Activated T-helper 1 cell treated with anti-CD3 and anti-CD28 coated beads, Interleukin-12 subunit alpha, Interleukin-12 subunit beta, Interleukin-2, Interleukin-4 antibody, amounts not matched to agents 30 ng/mL and 10 ng/mL and 1 ng/mL, durations not matched to agents 14 hours and 24 hours and 36 hours (primary cell): Measurements from ENCODE around the gene TGFBRAP1. TPM values are rescaled to one million over a fixed set of nuclear protein-coding genes. Genes with fewer than 3 reads are reported as not detected.

Experiments used
- DNase-seq: peaks from one replicate; pipeline ENCODE4 v3.0.0; 2021; ENCODE audit warnings: low spot score
- H3K27ac Mint-ChIP-seq: one replicate; pipeline ENCODE4 v1.8.0; 2021; ENCODE audit warnings: mild to moderate bottlenecking, mixed read lengths
- H3K27me3 Mint-ChIP-seq: one replicate; pipeline ENCODE4 v1.8.0; 2022; ENCODE audit warnings: mild to moderate bottlenecking, moderate library complexity, mixed read lengths; ENCODE audit not compliant: insufficient read depth
- H3K36me3 Mint-ChIP-seq: one replicate; pipeline ENCODE4 v1.8.0; 2021; ENCODE audit warnings: low read depth, mixed read lengths
- H3K4me1 Mint-ChIP-seq: one replicate; pipeline ENCODE4 v1.8.0; 2021; ENCODE audit warnings: low read depth, mixed read lengths
- H3K4me3 Mint-ChIP-seq: one replicate; pipeline ENCODE4 v1.8.0; 2021; ENCODE audit warnings: mild to moderate bottlenecking, moderate library complexity, mixed read lengths
- H3K9me3 Mint-ChIP-seq: one replicate; pipeline ENCODE4 v1.8.0; 2021; ENCODE audit warnings: mixed read lengths
- intact Hi-C: fragments of 100-400 bp; cut with micrococcal nuclease; formaldehyde crosslinking; loops from one replicate; pipeline ENCODE4 v1.15.1; 2024
- total RNA-seq: library from RNA; stranded (reverse); gene quantifications from 2 replicates; pipeline ENCODE4 v1.2.3, GENCODE V29; 2022

Gene TGFBRAP1
- total RNA-seq, 1 donor from 2014 or later: 23.1 TPM

DNA sequence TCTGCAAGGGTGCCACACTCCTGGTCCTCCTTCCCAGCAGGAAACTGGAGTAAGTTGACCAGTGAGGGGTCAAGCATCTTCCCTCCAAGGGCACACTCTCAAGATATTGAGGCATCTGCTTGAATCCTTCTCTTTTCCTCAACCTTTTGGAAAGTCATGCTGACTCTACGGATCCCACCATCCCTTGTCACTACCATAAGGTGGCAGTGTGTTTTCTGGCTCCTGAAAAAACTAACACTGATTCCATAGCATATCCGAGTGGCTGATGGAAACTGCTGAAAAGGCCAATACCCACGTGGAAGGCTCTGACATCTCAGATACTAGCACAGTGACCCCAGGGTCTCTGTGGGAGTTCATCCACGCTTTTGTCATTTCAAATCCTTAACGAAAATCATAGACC, 50.9 kb downstream of the TGFBRAP1 start:
- no peak overlapping the region for H3K27ac Mint-ChIP-seq
- H3K36me3 Mint-ChIP-seq: peaks cover 27% of the 10 kb centered on the region
- no peaks in the 10 kb centered on the region for H3K9me3 Mint-ChIP-seq
- H3K27me3 Mint-ChIP-seq: no peaks in the 10 kb centered on the region
- no peaks in the 10 kb centered on the region for H3K4me1 Mint-ChIP-seq
- intact Hi-C loops: no loop called here
- no peak for DNase-seq
- H3K4me3 Mint-ChIP-seq: no peak overlapping the region

DNA sequence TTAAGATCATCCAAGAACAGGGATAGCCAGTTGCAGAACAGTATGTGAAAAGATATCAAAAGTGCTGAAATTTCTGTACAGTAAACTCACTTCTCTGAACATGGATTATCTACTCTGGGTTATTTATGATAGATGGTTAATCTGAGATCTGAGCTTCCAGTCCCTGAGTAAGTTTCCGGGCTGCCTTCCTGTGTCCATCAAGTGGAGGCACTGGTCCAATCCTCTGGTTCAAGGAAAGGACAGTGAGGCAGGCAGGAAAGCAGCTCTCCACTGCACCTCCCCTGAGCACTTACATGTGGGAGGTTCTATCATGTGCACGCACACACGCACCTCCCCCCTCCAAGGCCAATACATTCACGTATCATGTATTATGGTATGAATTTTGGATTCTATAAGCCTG, 55.5 kb downstream of the TGFBRAP1 start:
- H3K27ac Mint-ChIP-seq: no peak overlapping the region
- H3K9me3 Mint-ChIP-seq: no peaks in the 10 kb centered on the region
- intact Hi-C loops: no loop called here
- peaks cover 37% of the 10 kb centered on the region for H3K36me3 Mint-ChIP-seq
- no peaks in the 10 kb centered on the region for H3K4me1 Mint-ChIP-seq
- no peak for DNase-seq
- no peaks in the 10 kb centered on the region for H3K27me3 Mint-ChIP-seq
- H3K4me3 Mint-ChIP-seq: no peak overlapping the region

DNA sequence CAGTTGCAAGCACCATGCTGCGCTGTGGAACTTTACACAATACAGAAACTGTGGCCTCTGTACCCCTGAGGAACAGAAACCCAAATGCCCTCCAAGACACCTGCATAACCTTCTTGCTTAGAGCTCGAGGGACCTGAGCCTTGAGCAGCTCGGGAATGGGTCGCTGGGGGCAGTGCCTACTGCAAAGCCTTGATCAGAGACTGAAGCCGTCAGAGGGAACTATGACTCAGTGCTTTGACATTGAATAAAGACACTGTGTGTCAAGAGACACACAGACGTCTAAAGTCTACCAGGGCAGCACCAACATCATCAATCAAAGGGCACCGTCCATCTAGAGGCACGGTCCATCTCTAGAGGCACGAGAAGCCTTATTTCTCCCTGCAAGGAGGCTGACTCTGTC, 57.4 kb downstream of the TGFBRAP1 start:
- no peak for DNase-seq
- no peaks in the 10 kb centered on the region for H3K9me3 Mint-ChIP-seq
- H3K4me1 Mint-ChIP-seq: no peaks in the 10 kb centered on the region
- intact Hi-C loops: no loop called here
- H3K36me3 Mint-ChIP-seq: peaks cover 39% of the 10 kb centered on the region
- no peak overlapping the region for H3K4me3 Mint-ChIP-seq
- H3K27me3 Mint-ChIP-seq: no peaks in the 10 kb centered on the region
- H3K27ac Mint-ChIP-seq: no peak overlapping the region

DNA sequence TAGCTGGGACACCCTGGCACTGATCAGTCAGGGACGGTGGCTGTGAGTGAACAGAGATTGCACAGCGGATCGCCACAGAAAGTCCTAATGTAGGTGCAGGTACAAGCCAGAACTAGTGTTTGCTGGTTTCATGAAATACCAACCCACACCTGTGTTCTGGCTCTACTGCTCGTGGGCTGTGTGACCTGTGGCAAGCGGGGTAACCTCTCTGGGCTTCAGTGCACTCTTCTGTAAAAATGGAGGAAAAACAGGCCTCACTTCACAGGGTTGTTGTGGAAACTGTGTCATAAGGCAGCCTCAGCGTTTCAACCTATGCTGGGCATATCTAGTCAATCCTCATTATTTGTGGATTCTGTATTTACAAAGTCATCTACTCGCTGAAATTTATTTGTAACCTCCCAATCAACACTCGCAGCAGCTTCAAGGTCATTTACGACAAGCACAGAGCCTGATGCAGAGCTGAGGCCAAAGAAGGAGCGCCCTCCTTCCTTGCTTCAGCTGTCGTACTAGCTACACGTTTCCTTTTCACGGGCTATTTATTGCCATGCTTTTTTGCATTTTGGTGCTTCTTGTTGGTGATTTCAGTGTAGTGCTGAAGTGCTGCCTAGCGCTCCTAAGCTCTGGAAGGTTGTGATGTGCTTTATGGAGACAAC, 58.0 kb downstream of the TGFBRAP1 start:
- Mint-ChIP-seq H3K27me3 (no peaks in the 10 kb centered on the region), H3K36me3 (peaks cover 33% of the 10 kb centered on the region), H3K4me3 (no peak overlapping the region), H3K9me3 (no peaks in the 10 kb centered on the region), H3K4me1 (no peaks in the 10 kb centered on the region), H3K27ac (no peak overlapping the region)
- DNase-seq: no peak
- intact Hi-C loops: no loop called here

DNA sequence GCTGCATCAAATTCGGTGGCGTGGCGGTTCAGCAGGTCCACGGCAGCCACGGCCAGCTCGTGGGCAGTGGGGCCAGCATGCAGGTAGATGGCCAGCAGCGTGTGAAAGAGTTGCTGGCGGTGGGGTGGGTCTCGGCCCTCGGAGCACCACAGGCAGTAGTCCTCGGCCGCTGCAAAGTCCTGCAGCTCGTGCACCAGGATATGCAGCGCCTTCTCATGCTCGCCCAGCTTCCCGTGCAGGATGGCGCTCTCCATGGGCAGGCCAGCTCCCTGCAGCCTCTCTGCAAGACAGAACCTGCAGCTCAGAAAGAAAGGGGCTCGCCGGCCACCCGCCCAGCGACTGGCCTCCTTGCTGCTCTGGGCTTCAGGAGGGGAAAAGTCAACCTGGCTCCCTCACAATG, 60.1 kb downstream of the TGFBRAP1 start:
- no peak overlapping the region for H3K27ac Mint-ChIP-seq
- H3K36me3 Mint-ChIP-seq: peaks cover 36% of the 10 kb centered on the region
- no peaks in the 10 kb centered on the region for H3K9me3 Mint-ChIP-seq
- intact Hi-C loops: no loop called here
- no peak overlapping the region for H3K4me3 Mint-ChIP-seq
- no peaks in the 10 kb centered on the region for H3K27me3 Mint-ChIP-seq
- no peaks in the 10 kb centered on the region for H3K4me1 Mint-ChIP-seq
- DNase-seq: no peak

DNA sequence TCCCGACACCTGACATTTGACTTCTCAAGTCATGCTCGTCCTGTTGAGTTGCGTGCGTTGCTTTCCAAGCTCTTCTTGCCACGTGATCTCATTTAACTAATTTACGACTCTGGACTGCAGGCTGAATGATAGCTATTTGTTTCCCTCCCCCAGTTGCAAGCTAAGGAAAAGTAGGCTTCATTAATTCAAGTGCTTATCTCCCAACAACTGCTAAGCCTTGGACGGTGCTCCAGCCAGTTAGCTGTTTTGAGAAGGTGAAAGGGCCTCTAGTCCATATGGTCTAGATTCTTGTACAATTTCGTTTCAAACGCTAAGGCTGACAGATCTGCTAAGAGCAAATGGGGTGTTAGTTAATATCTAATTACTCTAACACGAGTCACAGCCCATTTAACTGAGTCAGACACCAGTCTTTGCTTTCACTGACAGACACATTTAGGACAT, 66.9 kb downstream of the TGFBRAP1 start:
- Mint-ChIP-seq H3K27ac (no peak overlapping the region), H3K27me3 (peaks cover 3% of the 10 kb centered on the region), H3K9me3 (no peaks in the 10 kb centered on the region), H3K4me3 (no peak overlapping the region), H3K36me3 (peaks cover 10% of the 10 kb centered on the region), H3K4me1 (no peaks in the 10 kb centered on the region)
- DNase-seq: no peak
- intact Hi-C loops: no loop called here

DNA sequence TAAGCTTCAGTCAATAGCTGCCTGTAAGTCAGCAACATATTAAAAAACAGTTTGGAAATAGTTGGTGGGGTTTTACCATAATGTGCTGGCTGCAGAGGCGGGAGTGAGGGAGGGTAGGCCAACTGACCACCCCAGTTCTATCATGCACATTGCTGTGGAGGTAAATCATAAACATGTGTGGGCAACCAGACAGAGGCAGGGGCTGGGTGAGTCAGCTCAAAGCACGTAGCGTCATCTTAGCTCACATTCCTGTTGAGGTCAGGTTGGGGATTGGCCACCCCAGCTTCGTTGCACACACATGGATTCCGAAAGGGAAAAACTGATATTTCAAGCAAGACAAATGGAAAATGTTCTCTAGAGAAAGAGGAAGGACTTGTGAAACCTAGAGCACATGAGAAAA, 68.5 kb downstream of the TGFBRAP1 start:
- peaks cover 3% of the 10 kb centered on the region for H3K27me3 Mint-ChIP-seq
- intact Hi-C loops: no loop called here
- no peaks in the 10 kb centered on the region for H3K4me1 Mint-ChIP-seq
- H3K36me3 Mint-ChIP-seq: peaks cover 5% of the 10 kb centered on the region
- H3K9me3 Mint-ChIP-seq: no peaks in the 10 kb centered on the region
- no peak overlapping the region for H3K27ac Mint-ChIP-seq
- no peak overlapping the region for H3K4me3 Mint-ChIP-seq
- no peak for DNase-seq

DNA sequence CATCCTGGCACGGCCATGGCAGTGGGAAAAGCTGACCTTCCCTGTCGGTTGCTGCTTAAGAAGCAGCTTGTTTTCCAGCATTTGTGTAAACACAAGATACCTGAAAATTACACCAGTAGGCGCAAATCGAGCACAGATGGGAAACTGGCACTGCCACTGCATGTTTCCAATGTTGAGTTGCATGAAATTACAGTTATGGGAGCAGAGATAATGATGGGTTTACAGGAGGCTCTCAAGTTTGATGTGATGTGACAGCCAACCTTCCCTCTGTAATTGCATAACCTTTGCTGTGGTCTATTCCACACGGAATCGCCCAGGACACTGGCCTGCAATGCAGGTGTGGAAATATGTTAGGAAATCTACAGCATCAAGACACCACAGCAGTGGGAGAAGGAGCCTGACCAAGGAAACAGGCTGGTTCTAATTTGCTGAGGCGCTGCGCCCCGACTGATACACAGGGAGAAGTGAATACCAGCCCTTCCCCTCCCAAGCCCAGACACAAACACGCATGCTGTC, 70.6 kb downstream of the TGFBRAP1 start:
- Mint-ChIP-seq H3K27ac (no peak overlapping the region), H3K9me3 (no peaks in the 10 kb centered on the region), H3K4me1 (no peaks in the 10 kb centered on the region), H3K4me3 (no peak overlapping the region), H3K27me3 (peaks cover 4% of the 10 kb centered on the region), H3K36me3 (no peaks in the 10 kb centered on the region)
- intact Hi-C loops: no loop called here
- no peak for DNase-seq

DNA sequence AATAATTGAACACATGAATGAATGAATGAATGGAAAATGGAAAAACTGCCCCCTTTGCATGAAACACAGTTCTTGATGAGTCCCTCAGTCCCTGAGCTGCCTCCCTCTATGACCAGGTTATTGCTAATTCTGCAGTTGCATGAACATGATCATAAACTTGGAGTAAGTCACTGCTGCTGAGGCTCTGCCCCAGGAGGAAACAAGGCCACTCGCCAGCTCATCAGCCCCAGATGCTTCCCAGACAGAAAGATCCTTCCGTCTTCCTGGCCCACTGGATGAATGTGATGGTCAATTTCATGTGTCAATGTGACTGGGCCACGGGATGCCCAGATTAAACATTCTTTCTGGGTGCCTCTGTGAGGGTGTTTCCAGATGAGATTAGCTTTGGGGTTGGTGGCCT, 71.6 kb downstream of the TGFBRAP1 start:
- H3K27ac Mint-ChIP-seq: no peak overlapping the region
- no peaks in the 10 kb centered on the region for H3K9me3 Mint-ChIP-seq
- DNase-seq: no peak
- H3K4me3 Mint-ChIP-seq: no peak overlapping the region
- H3K4me1 Mint-ChIP-seq: no peaks in the 10 kb centered on the region
- peaks cover 4% of the 10 kb centered on the region for H3K27me3 Mint-ChIP-seq
- intact Hi-C loops: no loop called here
- H3K36me3 Mint-ChIP-seq: no peaks in the 10 kb centered on the region

DNA sequence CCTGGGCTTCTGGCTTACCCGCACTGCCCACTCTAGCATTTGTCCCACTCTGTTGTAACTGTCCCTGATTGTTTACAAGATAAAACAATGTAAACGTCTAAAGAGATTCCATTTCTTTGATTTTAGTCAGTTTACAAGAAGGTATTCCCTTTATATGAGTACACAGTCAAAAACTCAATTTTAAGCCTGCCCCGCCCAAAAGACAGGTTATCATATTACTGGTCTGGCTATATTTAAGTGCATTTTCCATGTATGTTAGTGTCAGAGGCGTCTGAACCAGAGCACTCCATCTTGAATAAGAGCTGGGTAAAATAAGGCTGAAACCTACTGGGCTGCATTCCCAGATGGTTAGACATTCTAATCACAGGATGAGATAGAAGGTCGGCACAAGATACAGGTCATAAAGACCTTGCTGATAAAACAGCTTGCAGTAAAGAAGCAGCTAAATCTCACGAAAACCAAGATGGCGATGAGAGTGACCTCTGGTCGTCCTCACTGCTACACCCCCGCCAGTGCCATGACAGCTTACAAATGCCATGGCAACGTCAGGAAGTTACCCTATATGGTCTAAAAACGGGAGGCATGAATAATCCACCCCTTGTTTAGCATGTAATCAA, 73.0 kb downstream of the TGFBRAP1 start:
- H3K9me3 Mint-ChIP-seq: no peaks in the 10 kb centered on the region
- H3K27me3 Mint-ChIP-seq: peaks cover 4% of the 10 kb centered on the region
- no peaks in the 10 kb centered on the region for H3K4me1 Mint-ChIP-seq
- H3K4me3 Mint-ChIP-seq: no peak overlapping the region
- no peak overlapping the region for H3K27ac Mint-ChIP-seq
- intact Hi-C loops: no loop called here
- DNase-seq: no peak
- H3K36me3 Mint-ChIP-seq: no peaks in the 10 kb centered on the region

DNA sequence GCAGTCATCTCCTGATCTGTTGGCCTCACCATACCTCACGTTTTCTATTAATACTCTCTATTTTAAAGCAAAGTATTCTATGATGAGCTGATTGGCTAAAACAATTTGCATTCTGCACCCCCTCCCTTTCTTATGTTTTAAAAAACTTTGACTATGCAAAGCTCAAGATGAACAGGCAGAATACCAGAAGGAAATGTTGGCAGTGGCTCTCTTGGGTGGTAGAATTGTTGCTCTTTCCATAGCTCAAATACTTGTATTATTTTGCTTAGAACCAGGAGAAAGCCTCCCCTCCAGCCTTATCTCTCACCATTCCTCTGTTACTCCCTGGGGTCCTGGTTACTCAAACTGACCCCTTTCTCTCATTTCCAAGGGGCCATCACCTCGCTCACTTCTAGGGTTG, 73.6 kb downstream of the TGFBRAP1 start:
- no peaks in the 10 kb centered on the region for H3K36me3 Mint-ChIP-seq
- DNase-seq: no peak
- no peak overlapping the region for H3K27ac Mint-ChIP-seq
- no peaks in the 10 kb centered on the region for H3K9me3 Mint-ChIP-seq
- intact Hi-C loops: no loop called here
- H3K4me3 Mint-ChIP-seq: no peak overlapping the region
- peaks cover 4% of the 10 kb centered on the region for H3K27me3 Mint-ChIP-seq
- H3K4me1 Mint-ChIP-seq: no peaks in the 10 kb centered on the region

DNA sequence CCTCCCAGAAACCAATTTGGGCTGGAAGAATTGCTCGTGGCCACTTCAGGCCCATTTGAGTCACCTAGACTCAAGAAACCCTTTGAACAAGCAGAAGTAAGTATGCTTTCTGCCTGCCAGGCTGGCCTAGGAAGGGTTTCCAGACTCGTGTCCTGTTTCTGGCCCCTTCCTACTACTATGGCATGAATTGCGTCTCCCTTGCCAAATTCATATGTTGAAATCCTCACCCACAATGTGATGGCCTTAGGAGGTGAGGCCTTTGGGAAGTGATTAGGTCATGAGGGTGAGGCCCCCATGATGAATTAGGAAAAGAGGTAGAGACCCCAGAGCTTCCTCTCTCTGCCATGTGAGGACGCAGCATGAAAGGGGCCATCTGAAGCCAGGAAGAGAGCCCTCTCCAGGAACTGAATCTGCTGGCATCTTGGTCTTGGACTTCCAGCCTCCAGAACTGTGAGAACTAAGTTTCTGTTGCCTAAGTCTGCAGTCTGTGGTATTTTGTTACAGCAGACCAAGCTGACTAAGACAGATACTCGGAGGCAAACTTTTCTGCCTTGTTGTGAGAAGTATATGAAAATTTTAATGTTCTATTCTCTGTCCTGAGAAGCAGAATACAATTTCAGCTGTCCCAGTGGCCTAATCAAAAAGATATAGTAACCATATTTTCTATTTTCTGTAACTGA, 74.9 kb downstream of the TGFBRAP1 start:
- Mint-ChIP-seq H3K27ac (no peak overlapping the region), H3K4me1 (no peaks in the 10 kb centered on the region), H3K4me3 (no peak overlapping the region), H3K27me3 (peaks cover 4% of the 10 kb centered on the region), H3K9me3 (no peaks in the 10 kb centered on the region), H3K36me3 (no peaks in the 10 kb centered on the region)
- intact Hi-C loops: no loop called here
- DNase-seq: no peak

DNA sequence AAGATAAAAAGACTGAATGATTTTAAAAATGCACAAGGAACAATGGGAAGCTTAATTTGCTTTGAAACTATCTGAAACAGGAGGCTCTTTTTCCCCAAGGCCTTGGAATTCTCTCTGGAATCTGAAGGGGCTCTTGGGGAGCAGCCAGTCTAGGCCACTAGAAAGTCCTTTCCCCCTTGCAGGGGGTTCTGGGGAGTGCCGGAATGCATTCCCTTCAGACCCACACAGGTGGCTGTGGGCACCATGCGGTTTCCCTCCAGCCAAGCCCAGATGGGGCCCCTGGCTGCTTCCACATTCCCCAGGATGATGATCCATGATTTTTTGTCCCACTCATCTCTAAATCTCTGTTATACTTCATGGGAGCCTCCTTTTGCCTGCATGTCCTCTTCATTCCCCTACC, 77.3 kb downstream of the TGFBRAP1 start:
- Mint-ChIP-seq H3K4me1 (no peaks in the 10 kb centered on the region), H3K36me3 (no peaks in the 10 kb centered on the region), H3K27ac (no peak overlapping the region), H3K27me3 (peaks cover 2% of the 10 kb centered on the region), H3K9me3 (no peaks in the 10 kb centered on the region), H3K4me3 (no peak overlapping the region)
- DNase-seq: no peak
- intact Hi-C loops: no loop called here
